SK-N-SH treated with all-trans-retinoic acid at 6 μM for 48 hours (cell line): ENCODE data around the gene WWC1.

Source experiments
- ISL1 ChIP-seq: fragments of 250-450 bp; sonication (Bioruptor Pico); IDR thresholded peaks from 2 replicates; pipeline ENCODE4 v2.1.2; 2022; ENCODE audit warnings: mild to moderate bottlenecking, moderate library complexity
- RARB ChIP-seq: fragments of 250-450 bp; sonication (Bioruptor Pico); IDR thresholded peaks from 2 replicates; pipeline ENCODE4 v1.8.0; 2021; ENCODE audit warnings: mild to moderate bottlenecking, moderate library complexity
- ZC3H10 ChIP-seq: fragments of 250-450 bp; sonication (Bioruptor Pico); IDR thresholded peaks from 2 replicates; pipeline ENCODE4 v1.5.1; 2021; ENCODE audit warnings: mild to moderate bottlenecking, moderate library complexity
- TF ChIP-seq, protein P1 (sequence below): fragments of 250-450 bp; sonication (Bioruptor Pico); IDR thresholded peaks from 2 replicates; pipeline ENCODE4 v1.5.1; 2021; ENCODE audit warnings: mild to moderate bottlenecking, moderate library complexity

DNA sequence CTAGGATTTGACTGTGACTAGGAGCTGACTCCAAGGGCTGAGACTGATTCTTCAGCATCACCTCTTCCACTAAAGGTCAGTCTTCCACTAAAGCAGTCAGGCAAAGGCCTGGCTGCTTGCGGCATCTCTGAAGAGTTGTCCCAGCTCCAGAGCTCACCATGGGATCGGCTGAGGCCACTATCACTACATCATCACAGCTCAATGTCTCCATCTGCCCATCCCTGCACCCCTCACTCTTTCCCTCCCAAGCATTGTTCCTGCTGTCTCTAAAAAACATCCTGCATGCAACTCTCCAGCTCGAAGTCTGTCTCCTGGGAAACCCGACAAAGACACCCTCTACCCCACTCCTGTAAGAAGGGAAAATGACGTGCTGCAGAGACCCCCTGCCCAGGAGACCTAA lies 15.5 kb upstream of the WWC1 start:
- TF ChIP-seq RARB (CRISPR knock-in tag) (no peak), ISL1 (no peak), ZC3H10 (CRISPR knock-in tag) (no peak)
- TF ChIP-seq, protein P1, sequence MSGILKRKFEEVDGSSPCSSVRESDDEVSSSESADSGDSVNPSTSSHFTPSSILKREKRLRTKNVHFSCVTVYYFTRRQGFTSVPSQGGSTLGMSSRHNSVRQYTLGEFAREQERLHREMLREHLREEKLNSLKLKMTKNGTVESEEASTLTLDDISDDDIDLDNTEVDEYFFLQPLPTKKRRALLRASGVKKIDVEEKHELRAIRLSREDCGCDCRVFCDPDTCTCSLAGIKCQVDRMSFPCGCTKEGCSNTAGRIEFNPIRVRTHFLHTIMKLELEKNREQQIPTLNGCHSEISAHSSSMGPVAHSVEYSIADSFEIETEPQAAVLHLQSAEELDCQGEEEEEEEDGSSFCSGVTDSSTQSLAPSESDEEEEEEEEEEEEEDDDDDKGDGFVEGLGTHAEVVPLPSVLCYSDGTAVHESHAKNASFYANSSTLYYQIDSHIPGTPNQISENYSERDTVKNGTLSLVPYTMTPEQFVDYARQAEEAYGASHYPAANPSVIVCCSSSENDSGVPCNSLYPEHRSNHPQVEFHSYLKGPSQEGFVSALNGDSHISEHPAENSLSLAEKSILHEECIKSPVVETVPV (CRISPR knock-in tag): no peak
